HCT116 (cell line): ENCODE results near the gene MAN2B2.

Experiments
- CTCF ChIP-seq, 3 experiments: fragments of 200-600 bp in 1 of 3; sonication (generic) in 1 of 3; IDR thresholded peaks in 2 of 3; conservative IDR thresholded peaks in 1 of 3; 2 replicates each; pipeline ENCODE4 v1.5.1; 2012 to 2017; ENCODE audit warnings: low read depth in 2 of 3, low read length in 2 of 3, antibody characterized with exemption in 1 of 3, borderline replicate concordance in 1 of 3, control low read depth in 1 of 3, mild to moderate bottlenecking in 1 of 3, mixed read lengths in 1 of 3, mixed run types in 1 of 3, moderate library complexity in 1 of 3; ENCODE audit not compliant: insufficient read depth in 1 of 3
- REST ChIP-seq: IDR thresholded peaks from 2 replicates; pipeline ENCODE4 v1.6.1; 2012; ENCODE audit warnings: low read depth
- SP1 ChIP-seq: IDR thresholded peaks from 2 replicates; pipeline ENCODE4 v1.6.1; 2012; ENCODE audit warnings: low read depth
- ZNF274 ChIP-seq: fragments of 200-500 bp; sonication (Bioruptor generic); IDR thresholded peaks from 2 replicates; pipeline ENCODE4 v1.6.1; 2014; ENCODE audit warnings: mild to moderate bottlenecking, low read depth, low read length, inconsistent platforms
- TF ChIP-seq, protein P1 (sequence below): IDR thresholded peaks from 2 replicates; pipeline ENCODE4 v1.6.1; 2012

GRCh38 chr4:6568148-6568547 lies 6.8 kb upstream of the MAN2B2 start:
- TF ChIP-seq CTCF (IDR thresholded peaks at IDR 0.05 in 2 of 3, conservative IDR thresholded peaks at IDR 0.05 in 1 of 3; ENCODE audit: borderline replicate concordance in 1 of 3, insufficient read depth in 1 of 3, low read depth in 2 of 3, low read length in 2 of 3), result no peak
- no peak for TF ChIP-seq ZNF274
- TF ChIP-seq REST, result no peak
- no peak for TF ChIP-seq SP1
- TF ChIP-seq, protein P1, sequence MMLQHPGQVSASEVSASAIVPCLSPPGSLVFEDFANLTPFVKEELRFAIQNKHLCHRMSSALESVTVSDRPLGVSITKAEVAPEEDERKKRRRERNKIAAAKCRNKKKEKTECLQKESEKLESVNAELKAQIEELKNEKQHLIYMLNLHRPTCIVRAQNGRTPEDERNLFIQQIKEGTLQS, result no peak
